Stimulated activated naive CD8-positive, alpha-beta T cell treated with anti-CD3 and anti-CD28 coated beads, Interleukin-15, Interleukin-2, amounts not matched to agents 100 U/mL and 50 U/mL, for 24 hours (primary cell): ENCODE data around the gene ACMSD.
A peak's percentile ranks its signal among the peaks of the same experiment; 100 is the strongest.
"Not testable (repeated sequence)": the region's sequence is repeated elsewhere in the genome, so short reads cannot be mapped to it uniquely, and the experiment has no call there.

Source experiments
- ATAC-seq: fragments of 150-1000 bp; cut with Tn5 transposase; one replicate; pipeline ENCODE4 v1.10.0; 2021
- DNase-seq: peaks from one replicate; pipeline ENCODE4 v3.0.0; 2021

The ACMSD gene

DNA sequence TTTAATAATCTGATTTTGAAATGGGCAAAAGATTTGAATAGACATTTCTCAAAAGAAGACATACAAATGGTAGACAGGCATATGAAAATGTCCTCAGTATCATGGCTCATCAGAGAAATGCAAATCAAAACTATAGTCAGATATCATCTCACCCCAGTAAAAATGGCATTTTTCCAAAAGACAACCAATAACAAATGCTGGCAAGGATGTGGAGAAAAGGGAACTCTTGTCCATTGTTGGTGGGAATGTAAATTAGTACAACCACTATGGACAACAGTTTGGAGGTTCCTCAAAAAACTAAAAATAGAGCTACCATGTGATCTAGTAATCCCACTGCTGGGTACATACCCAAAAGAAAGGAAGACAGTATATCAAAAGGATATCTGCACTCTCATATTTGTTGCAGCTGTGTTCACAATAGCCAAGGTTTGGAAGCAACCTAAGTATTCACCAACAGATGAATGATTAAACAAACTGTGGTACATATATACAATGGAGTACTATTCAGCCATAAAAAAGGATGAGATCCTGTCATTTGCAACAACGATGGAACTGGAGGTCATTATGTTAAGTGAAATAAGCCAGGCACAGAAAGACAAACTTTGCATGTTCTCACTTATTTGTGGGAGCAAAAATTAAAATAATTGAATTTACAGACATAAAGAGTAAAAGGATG lies 69.2 kb downstream of the ACMSD start:
- DNase-seq, ATAC-seq: not testable (repeated sequence)

DNA sequence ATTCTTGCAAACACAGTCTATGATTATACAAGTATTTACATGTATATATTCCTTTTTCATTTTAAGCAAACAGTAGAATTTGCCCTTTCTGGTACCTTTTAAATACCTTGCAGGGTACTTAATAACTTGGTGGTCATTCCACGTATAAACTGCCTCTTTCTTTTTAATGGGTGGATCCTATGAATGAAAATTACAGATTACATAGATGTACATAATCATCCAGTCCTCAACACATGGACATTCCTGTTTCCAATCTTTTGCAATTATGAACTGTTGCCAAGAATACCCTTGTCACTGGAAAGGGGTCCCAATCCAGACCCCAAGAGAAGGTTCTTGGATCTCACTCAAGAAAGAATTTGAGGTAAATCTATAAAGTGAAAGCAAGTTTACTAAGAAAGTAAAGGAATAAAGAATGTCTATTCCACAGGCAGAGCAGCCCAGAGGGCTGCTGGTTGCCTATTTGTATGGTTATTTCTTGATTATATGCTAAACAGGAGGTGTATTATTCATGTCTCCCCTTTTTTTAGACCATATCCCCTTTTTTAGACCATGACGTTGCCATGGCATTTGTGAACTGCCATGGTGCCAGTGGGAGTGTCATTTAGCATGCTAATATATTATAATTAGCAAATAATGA lies 72.5 kb downstream of the ACMSD start:
- DNase-seq (no peak), ATAC-seq (no peak)

DNA sequence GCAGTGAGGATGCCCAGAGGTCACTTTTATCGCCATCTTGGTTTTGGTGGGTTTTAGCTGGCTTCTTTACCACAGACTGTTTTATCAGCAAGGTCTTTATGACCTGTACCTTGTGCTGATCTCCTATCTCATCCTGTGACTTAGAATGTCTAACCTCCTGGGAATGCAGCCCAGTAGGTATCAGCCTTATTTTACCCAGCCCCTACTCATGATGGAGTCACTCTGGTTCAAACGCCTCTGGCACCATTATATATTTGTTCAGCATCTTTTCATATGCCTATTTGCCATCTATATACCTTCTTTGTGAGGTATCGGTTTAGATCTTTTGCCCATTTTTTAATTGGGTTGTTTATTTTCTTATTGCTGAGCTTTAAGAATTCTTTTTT lies 73.0 kb downstream of the ACMSD start:
- DNase-seq (no peak), ATAC-seq (no peak)

DNA sequence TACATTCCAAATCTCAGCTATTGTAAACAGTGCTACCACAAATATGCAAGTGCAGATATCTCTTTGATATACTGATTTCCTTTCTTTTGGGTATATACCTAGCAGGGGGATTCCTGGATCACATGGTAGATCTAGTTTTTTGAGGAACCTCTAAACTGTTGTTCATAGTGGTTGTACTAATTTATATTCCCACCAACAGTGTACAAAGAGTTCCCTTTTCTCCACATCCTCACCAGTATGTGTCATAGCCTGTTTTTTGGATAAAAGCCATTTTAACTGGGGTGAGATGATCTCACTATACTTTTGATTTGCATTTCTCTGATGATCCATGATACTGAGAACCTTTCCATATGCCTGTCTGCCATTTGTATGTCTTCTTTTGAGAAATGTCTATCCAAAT lies 73.9 kb downstream of the ACMSD start:
- DNase-seq: no peak

DNA sequence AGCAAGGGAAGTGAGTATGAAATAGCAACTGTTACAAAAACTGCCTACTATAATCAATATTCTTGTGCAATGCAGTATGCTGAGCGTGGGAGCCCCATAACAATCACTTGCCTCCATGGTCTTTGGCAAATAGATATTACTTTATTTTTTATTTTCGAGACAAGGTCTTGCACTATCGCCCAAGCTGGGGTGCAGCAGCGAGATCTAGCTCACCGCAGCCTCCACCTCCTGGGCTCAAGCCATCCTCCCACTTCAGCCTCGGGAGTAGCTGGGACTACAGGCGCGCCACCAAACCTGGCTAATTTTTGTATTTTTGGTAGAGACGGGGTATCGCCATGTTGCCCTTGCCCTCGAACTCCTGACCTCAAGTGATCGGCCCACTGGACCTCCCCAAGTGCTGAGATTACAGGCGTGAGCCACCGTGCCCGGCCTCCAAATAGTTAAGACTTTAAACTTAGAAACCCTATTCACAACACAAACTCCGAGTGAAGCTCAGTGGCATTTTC lies 79.0 kb downstream of the ACMSD start:
- ATAC-seq: no peak
- DNase-seq: peak; percentile 21

More for the DNA sequence above, 73.9 kb downstream of the ACMSD start:
- ATAC-seq: no peak

DNA sequence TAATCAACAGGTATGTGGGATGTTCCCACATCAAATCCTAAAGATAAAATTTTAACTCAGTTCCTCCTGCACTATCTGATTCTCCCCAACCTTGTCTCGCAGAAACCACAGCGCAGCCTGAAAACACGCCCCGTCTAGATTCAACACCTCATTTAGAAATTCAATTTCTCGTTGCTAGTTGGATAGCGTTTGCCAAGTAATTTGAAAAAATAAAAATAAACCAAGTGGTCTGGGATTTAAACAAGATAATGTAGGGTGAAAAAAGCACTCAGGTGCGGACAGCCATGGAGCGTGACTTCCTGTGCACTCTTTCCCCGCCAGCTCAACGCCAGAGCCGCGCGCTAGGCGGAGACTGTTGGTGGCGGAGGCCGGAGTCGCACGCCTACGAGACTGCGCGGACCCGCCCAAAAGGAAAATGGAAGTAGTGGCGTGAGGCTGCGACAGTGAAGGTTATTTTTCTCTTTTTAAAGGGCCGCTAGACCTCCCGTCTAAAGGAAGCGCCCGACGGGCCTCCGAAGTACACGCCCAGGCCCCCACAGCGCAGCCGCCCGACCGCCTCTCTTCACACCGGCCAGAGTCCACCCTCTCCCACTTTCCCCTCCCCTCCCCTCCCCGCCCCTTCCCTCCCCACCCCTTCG lies 79.6 kb downstream of the ACMSD start:
- ATAC-seq: peak; percentile 78
- DNase-seq: no peak

DNA sequence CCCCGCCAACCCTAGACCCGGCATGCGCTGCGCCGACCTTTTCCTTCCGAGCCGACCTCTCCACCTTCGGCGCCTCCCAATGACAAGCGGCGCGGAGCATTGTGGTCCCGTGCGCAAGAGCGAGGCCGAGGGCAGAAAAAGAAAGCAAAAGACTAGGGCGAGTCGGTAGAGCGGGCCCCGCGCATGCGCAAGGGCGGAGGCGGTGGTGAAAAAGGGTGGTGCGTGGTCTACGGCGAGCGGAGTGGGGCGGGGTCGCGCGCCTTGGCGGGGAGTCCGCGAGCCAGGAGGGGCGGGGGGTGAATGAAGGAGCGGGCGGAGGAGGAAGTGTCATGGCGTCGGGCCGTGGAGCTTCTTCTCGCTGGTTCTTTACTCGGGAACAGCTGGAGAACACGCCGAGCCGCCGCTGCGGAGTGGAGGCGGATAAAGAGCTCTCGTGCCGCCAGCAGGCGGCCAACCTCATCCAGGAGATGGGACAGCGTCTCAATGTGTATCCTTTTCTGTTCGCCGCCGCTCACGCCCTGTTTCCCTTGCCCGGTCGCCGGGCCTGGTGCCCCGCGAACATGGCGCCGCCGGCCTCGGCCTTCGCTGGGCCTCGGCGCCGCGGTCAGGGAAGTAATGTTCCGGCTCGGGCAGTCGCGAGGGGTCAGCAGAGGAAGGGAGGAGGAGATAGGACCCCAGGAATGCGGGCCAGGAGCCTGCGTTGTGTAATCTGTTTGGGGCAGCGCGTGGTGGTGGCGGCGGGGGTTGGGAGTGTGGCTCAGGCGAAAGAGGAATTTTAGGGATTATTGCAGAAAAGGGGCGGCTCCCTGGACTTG lies 80.3 kb downstream of the ACMSD start, which contains the start of gene CCNT2:
Gene CCNT2, plus strand, starts transcription at position 297 of the 815 bp plus-strand sequence. Its CDS starts 33 bp downstream, at position 330.
- ATAC-seq (peak; percentile 91), DNase-seq (peak; percentile 100)

DNA sequence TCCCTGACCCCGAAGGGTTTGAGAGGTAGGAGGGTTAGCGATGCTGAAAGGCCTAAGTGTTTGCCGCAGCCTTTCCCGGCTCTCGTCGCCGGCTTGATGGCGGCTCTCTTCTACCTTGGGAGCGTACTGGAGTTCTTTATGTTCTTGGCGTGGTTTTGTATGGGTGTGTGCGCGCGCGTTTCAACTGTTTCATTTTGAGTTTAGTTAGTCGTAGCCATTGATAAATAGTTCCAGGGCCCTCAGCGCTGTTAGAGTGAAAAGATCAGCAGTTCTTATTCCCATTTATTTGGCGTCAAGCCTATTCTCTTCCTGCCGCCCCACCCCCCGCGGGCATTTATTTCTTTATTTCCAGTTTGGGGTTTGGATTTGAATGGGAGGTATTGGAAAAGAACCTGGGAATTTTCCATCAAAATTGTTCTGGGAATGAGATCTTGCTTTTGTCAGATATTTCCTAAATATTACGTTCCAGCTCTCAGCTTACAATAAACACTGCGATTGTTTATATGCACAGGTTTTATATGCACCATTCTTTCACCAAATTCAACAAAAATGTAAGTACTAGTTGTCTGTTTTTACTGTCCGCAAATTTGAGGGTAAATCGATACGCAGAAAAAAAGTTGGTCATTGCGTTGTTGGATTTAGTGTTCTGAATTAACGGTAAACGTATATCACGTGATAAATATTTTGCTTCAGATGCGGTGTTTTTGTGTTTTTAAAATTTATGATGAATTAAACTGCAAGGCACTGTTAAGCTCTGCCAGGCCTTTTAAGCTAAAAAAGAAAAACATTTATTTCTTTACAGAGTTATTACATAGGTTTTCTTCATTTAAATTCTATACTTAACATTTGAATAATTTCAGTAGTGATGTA lies 81.2 kb downstream of the ACMSD start:
- DNase-seq: peak; percentile 54
- no peak for ATAC-seq

DNA sequence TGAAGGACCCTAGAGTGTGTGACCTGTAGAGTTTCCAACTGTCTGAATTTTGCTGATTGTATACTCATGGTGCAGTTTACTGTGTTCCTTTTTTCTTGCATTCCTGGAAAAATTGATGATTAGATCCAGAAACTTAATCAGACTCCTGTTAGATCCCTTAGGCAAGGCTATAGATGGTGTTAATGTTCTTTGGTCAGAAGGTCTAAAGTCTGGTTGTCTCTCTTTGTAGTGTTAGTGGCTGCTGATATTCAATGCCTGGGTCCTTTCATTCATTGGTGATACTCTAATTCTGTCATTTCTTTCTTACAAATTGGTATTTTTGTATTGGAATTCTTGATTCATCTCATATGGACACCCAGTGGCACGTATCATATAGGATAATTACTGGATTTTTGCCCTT lies 86.5 kb downstream of the ACMSD start:
- no peak for ATAC-seq

DNA sequence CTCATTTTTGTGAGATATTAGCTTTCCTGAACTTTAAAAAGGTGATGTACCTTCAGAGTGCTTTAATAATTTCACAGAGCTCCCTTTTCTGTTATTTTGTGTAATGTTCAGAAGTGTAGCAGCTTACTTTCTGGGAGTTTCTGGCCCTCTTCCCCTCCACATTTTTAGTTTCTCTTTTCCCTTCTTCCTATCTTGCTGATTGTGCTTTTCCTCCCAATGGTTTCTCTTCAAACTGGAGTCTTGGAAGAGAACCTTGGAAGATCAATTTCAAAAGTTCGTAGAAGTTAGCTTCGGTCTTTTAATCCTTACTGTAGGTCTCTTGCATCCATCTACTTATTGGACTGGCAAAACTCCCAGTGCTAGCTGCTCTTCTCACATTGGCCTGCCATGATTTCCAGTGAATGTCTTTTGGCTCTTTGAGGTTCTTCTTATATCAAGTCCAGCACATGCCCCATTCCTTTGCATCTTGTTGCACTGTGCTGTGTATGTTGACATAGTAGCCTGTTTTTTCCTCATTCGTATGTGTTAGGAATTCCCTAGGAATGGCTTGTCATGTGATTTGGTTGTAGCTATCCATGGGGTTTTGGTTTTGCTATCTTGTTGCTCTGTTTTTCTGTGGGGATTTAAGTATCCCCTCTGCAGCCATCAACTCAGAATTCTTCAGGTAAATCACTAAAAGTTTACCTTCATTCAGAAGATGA lies 88.0 kb downstream of the ACMSD start:
- DNase-seq: no peak
- no peak for ATAC-seq

More for the DNA sequence above, 86.5 kb downstream of the ACMSD start:
- no peak for DNase-seq

DNA sequence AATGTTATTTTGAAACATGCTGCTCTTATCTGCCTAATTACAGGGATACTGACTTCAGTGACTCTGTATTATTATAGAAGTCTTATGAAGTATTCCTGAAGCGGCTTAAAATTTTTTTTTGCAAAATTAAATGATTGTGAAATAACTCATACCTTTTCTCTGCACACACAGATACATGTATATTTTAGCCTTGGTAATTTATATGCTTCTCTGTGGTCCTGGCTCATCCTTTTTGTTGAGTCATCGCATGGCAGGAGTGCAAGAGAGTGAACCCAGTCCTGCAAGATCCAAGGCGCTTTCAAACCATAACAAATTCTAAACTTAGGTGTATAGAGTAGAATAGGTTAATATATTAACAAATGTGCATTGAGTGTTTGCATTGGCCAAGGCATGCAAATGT lies 88.8 kb downstream of the ACMSD start:
- DNase-seq (no peak), ATAC-seq (no peak)

DNA sequence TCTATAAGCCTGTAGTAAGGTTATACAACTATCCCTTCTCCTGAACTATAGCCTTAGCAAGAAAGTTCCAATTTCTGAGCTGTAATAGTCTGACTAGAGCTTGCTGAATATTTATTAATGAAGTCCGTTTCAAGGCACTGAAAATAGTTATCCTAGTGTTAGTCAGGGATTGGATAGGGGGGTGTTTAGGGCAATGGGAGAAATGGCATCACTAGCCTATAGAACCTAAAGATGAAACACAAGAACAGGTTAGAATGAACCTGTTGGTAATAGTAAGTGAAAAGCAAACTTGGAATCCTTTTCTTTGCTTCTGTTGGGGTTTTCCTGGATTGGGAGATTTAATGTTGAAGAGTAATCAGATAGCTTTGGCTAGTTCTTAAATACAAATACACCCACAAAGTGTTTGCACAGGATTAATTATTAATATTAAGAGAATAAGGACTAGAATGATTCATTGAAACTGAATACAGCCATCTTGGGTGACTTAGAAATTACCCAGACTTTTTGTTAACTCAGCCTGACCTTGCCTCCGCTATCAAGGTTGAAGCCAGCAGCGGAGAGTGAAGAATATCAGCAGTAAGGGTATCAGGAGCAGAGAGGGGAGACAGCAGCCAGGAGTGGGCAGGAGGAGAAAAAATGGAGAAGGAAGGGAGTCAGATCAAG lies 94.6 kb downstream of the ACMSD start:
- DNase-seq (no peak), ATAC-seq (no peak)

DNA sequence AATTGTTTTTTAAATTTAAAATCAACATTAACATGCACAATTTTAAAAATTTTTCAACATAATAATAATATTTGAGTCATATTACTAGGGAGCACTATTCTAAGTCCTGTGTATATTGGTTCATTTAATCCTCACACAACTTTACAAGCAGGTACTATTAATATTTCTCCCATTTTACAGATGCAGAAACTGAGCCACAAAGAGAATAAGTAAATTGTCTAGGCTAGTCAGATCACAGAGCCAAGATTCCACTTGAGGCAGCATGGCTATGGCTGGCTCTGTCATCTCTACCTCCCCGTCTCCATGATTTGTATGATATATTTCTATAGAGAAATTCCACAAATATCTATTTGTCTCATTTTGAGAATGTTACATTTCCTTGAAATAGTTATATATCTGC lies 95.3 kb downstream of the ACMSD start:
- ATAC-seq: no peak
- no peak for DNase-seq

DNA sequence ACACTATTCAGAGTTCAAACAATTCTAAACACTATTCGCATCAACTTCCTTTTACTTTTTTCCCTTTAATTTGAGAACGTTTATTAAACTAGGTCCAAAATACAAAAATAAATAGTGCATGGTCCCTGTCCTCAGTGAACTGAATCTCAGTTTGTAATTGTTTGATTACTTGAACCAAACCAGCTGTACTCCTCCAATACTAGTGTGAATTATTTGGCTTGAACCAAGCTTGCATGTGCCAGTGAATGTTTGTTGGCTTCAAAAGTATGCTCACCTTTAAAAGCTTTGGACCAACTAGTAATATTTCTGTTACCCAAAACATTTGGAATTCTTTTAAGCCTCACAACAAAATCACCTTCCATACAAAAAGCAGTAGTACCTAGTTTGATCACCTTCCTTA lies 95.7 kb downstream of the ACMSD start:
- ATAC-seq (no peak), DNase-seq (no peak)

DNA sequence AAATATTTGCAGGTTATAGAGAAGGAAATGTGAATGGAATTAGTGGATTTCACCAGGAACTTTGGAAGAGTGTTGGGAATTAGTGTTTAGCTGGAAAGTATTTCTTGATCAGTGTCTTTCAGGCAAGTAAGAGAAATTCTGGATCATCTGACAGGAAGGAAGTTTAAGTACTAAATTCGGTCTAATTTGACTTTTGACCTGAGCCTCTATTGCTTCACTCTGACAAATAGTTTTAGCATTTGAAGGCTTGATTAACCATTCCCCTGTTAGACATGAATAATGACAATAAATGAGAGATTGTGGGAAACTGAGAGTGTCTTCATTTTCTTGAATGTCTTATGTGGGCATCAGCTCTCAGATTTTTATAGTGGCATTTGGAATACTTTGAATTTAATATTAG lies 96.2 kb downstream of the ACMSD start:
- no peak for ATAC-seq
- no peak for DNase-seq

DNA sequence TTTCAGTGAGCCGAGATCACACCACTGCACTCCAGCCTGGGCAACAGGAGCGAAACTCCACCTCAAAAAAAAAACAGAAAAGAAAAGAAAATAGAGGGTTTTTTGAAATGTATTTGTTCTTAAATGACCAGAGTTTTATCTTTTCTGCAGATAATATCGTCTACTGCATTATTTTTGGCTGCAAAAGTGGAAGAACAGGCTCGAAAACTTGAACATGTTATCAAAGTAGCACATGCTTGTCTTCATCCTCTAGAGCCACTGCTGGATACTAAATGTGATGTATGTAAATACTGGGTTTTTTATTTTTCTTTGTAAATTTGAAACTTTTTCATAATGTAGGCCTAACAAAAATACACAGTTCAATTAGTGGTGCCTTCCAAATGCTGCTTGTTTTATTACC lies 98.3 kb downstream of the ACMSD start:
- no peak for DNase-seq
- ATAC-seq: no peak

DNA sequence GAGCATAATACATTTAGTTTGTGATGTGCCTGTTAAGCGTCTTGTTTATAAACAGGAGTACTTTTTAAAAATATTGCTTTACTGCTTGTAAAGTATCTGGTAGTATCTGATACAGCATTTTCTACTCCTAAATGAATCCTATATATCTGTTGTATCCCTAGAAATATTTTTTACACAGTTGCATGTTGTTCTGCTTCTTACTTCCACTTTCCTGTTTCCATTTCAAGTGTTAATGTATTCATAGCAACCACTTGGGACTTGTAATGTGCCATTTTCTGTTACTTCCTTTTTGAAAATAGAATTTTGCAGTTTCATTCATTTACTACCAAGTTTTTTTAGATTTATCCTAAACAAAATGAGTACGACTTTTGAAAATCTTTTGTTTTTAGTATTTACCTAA lies 105.1 kb downstream of the ACMSD start:
- DNase-seq: no peak
- ATAC-seq: no peak

DNA sequence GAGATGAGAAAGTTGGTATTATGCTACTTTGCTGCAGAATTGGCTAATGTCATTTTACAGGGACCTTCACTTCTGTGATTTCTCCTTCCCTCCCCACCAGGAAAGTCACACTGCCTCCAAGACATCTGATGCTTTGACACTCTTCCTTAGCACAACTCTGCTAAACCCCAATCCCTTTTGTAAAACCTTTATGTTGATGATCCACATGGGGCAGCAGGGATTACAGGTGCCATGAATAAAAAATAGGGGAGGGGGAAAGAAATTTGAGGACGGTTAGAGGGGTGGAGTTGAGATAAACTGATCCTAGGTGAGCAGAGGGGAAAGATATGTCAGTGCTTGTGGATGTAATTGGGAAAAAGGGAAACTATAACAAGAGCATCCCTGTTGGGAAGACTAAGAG lies 106.6 kb downstream of the ACMSD start:
- ATAC-seq: no peak
- no peak for DNase-seq

DNA sequence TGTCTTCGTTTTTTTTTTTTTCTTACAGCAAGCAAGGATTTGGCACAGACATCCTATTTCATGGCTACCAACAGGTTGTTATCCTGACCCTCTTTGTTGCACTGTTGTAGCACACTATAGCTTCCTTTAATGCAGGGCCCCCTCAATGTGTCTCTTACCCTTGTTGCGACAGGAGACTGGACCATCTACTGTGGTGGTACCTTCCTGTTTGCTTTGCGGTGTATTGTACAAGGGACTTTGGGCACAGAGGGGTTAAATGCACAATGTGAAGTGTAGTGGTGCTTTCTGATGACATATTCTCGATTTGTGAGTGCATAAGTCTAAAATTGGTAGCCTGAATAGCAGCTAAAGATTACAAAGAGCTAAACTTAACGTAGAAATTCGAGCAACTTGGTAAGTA lies 107.7 kb downstream of the ACMSD start:
- no peak for DNase-seq
- no peak for ATAC-seq

DNA sequence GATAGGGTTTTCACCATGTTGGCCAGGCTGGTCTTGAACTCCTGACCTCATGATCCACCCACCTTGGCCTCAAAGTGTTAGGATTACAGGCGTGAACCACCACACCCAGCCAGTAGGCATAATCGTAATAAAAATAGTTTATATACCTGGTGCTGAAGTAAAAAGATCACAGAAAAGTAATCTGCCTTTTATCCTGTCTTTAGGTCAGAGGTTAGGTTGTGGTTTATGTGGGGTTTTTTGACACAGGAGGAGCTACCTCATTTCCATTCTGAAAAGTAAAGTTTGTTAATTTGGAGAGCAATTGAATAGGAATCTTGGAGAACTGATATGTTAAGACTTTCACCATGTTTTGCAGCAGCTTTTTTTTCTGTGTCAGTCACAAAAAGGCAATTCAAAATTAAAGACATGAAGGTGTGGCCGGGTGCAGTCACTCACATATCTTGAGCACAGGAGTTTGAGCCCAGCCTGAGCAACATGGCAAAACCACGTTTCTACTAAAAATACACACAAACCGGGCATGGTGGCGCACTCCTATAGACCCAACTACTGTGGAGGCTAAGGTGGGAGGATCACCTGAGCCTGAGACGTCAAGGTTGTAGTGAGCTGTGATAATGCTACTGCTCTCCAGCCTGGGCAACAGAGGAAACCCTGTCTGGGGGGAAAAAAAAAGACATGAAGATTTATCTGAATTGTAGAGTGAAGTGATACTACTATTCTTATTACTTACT lies 111.7 kb downstream of the ACMSD start:
- peak; percentile 40 for ATAC-seq
- no peak for DNase-seq
